ENCODE measurements around the gene PRAMEF20.

DNA sequence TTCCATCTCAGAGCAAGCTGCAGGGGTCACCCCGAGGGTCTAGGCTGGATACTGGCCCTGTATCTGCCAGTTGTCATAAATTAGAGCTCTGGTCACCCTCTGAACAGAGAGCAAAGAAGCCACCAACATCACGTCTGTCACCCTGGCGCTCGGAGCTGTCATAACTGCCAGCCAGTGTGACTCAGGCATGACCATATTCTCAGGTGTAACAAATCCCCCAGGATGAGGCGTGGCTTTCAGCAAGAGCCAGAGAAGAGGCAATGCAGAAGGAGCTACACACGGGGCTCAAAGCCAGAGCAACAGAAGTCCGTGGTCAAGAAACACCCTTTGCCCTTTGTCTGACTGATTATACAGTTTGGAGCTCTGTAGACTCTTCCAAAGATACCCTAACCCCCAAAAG lies 40.0 kb downstream of the PRAMEF20 start:
- TF ChIP-seq YY1 (IDR thresholded peaks at IDR 0.05; ENCODE audit: insufficient read depth, insufficient read length) (no peak), ZNF274 (IDR thresholded peaks at IDR 0.05; ENCODE audit: low read depth, low read length) (no peak), SUZ12 (IDR thresholded peaks at IDR 0.05; ENCODE audit: extremely low read depth, insufficient read depth, insufficient read length) (no peak)

All from NT2/D1 (cell line).